Ovary (tissue), 3 donors: Measurements from ENCODE around the gene NOCT.

ENCODE experiments used
- EP300 ChIP-seq: sonication (generic); formaldehyde crosslinking; IDR thresholded peaks from one replicate; pipeline ENCODE4 v1.6.1; 2017; ENCODE audit warnings: antibody characterized with exemption
- POLR2A ChIP-seq: fragments of 450-650 bp; IDR thresholded peaks from one replicate; pipeline ENCODE4 v1.6.1; 2017; ENCODE audit warnings: antibody characterized with exemption, mild to moderate bottlenecking, moderate library complexity
- TF ChIP-seq, protein P1 (sequence below), 3 donors: fragments of 450-650 bp in 2 of 3; fragments of 200-600 bp in 1 of 3; IDR thresholded peaks; one replicate each; pipeline versions ENCODE4 v1.5.1 to v1.8.0; 2016 to 2022; ENCODE audit warnings: antibody characterized with exemption in 3 of 3, mild to moderate bottlenecking in 1 of 3
- donor health status: DM: no; HTN: no; CAD: no.

DNA sequence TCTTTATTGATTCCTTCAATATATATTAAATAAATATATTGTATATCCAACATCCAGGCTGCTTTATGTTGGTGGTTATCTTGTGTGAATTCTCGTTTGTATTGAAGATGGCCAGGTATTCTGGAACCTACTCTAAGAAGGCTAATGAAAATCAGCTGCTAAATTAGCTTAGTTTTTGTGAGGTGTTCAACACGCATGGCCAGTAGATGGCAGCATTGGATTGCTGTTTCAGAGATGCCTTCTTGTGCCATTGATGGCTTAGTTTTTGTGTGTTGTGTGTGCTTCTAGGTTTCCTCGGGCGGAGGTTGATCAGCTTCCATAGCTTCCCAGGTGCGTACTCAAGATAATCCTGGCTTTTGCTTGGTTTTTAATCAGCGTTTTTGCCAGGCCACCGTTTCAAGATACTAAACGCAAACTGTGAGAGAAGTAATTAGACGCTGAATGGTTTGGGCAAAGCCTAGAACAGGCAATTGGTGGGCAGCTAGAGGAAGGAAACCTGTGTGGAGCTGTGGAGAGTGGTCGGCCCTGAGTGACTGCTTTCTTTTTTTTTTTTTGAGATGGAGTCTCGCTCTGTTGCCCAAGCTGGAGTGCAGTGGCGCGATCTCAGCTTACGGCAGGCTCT lies 15.1 kb downstream of the NOCT start:
- TF ChIP-seq, protein P1, sequence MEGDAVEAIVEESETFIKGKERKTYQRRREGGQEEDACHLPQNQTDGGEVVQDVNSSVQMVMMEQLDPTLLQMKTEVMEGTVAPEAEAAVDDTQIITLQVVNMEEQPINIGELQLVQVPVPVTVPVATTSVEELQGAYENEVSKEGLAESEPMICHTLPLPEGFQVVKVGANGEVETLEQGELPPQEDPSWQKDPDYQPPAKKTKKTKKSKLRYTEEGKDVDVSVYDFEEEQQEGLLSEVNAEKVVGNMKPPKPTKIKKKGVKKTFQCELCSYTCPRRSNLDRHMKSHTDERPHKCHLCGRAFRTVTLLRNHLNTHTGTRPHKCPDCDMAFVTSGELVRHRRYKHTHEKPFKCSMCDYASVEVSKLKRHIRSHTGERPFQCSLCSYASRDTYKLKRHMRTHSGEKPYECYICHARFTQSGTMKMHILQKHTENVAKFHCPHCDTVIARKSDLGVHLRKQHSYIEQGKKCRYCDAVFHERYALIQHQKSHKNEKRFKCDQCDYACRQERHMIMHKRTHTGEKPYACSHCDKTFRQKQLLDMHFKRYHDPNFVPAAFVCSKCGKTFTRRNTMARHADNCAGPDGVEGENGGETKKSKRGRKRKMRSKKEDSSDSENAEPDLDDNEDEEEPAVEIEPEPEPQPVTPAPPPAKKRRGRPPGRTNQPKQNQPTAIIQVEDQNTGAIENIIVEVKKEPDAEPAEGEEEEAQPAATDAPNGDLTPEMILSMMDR (IDR thresholded peaks at IDR 0.05) = peak; percentile 56 to 78 (median 77)
- no peak for TF ChIP-seq EP300
- no peak for TF ChIP-seq POLR2A
